ENCODE results near the gene PTPRCAP. TPM values are rescaled to one million over a fixed set of nuclear protein-coding genes. Genes with fewer than 3 reads are reported as not detected.
A peak's percentile ranks its signal among the peaks of the same experiment; 100 is the strongest.
"Not testable (repeated sequence)": the region's sequence is repeated elsewhere in the genome, so short reads cannot be mapped to it uniquely, and the experiment has no call there.

Gene PTPRCAP
- total RNA-seq, 2 experiments from 2014 or later: 93.5 to 97.4 TPM

DNA sequence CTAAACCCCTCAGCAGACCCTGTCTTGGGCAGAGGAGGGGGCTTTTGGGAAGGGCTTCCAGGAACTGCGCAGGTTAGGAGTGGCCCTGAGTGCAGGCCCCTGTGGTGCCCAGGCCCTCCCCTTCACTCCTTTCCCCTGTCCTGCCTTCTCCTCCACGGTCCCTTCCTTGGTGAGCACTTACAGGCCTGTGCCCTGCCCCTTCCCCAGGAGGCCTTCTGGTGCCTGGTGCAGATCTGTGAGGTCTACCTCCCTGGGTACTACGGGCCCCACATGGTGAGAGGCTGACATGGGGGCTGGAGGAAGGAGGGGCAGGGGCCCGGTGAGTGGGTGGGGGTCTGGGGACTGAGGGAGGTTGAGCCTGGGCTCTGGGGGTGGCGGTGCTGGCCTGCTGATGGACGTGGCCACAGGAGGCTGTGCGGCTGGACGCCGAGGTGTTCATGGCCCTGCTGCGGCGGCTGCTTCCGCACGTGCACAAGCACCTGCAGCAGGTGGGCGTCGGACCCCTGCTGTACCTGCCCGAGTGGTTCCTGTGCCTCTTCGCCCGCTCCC, 31.0 kb downstream of the PTPRCAP start:
- intact Hi-C loops (cut with micrococcal nuclease): no loop called here
- CTCF ChIA-PET: interaction anchor here (0.8 to 1.6 kb wide), 6 partner anchors 12 to 59 kb away, joined by 3 to 7 read pairs (median 3); no protein-coding TSS in a partner anchor
- POLR2A ChIA-PET: interaction anchor here (1.1 to 3.5 kb wide), 6 partner anchors 12 to 78 kb away, joined by 3 to 22 read pairs (median 7); partner anchors contain the start of genes PTPRCAP and RPS6KB2

GRCh38 chr11:67405688-67406339, 31.7 kb downstream of the PTPRCAP start:
- H3K36me3 Mint-ChIP-seq: peaks cover 46% of the 10 kb centered on the region
- peak overlapping the region; percentile 93 for H3K27ac Mint-ChIP-seq
- H3K27me3 Mint-ChIP-seq: no peaks in the 10 kb centered on the region
- H3K9me3 Mint-ChIP-seq: no peaks in the 10 kb centered on the region
- intact Hi-C loops (cut with micrococcal nuclease): loop anchor here (2.0 kb wide), 1 partner anchor 31 kb away; the partner anchor contains the start of gene PTPRCAP
- ChIA-PET CTCF (interaction anchor here (0.8 to 5.7 kb wide), 7 partner anchors 11 to 138 kb away, joined by 3 to 46 read pairs (median 3); partner anchors contain the start of gene PTPRCAP), POLR2A (interaction anchor here (0.6 to 6.6 kb wide), 8 partner anchors 10 to 80 kb away, joined by 3 to 68 read pairs (median 8); partner anchors contain the start of genes CARNS1, PTPRCAP, RAD9A and RPS6KB2)
- no peak for DNase-seq
- peak overlapping the region; percentile 87 for H3K4me3 Mint-ChIP-seq
- H3K4me1 Mint-ChIP-seq (ENCODE audit: low read depth): peaks cover 67% of the 10 kb centered on the region

More for the DNA sequence above, 31.0 kb downstream of the PTPRCAP start:
- no peaks in the 10 kb centered on the region for H3K27me3 Mint-ChIP-seq
- H3K4me3 Mint-ChIP-seq: peak overlapping the region; percentile 87
- peaks cover 46% of the 10 kb centered on the region for H3K36me3 Mint-ChIP-seq
- H3K27ac Mint-ChIP-seq: peak overlapping the region; percentile 93
- no peaks in the 10 kb centered on the region for H3K9me3 Mint-ChIP-seq
- no peak for DNase-seq
- peaks cover 74% of the 10 kb centered on the region for H3K4me1 Mint-ChIP-seq (ENCODE audit: low read depth)

DNA sequence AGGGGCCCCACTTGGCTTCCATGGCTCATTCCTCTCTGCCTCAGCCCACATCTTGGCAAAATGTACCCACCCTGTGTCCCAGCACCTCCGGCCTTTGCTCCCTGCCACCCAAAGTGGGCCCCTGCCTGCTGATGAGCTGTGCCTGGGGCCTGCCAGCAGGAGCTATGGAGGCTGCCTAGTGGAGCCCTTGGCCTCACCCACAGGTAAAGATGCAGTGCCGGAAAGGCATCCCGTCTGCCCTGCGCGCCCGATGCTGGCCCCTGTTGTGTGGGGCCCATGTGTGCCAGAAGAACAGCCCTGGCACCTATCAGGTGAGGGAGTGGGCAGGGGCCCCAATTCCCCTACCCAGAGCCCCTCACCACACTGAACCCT, 32.3 kb downstream of the PTPRCAP start:
- DNase-seq: peak; percentile 47
- Mint-ChIP-seq H3K27ac (peak overlapping the region; percentile 93), H3K4me1 (ENCODE audit: low read depth) (peaks cover 66% of the 10 kb centered on the region), H3K27me3 (no peaks in the 10 kb centered on the region), H3K9me3 (no peaks in the 10 kb centered on the region), H3K4me3 (peak overlapping the region; percentile 87), H3K36me3 (peaks cover 47% of the 10 kb centered on the region)
- ChIA-PET CTCF (interaction anchor here (0.8 to 5.7 kb wide), 7 partner anchors 10 to 137 kb away, joined by 3 to 46 read pairs (median 3); partner anchors contain the start of gene PTPRCAP), POLR2A (interaction anchor here (0.6 to 6.6 kb wide), 14 partner anchors 7 to 137 kb away, joined by 3 to 68 read pairs (median 6); partner anchors contain the start of genes AIP, CARNS1, PTPRCAP and RAD9A)
- intact Hi-C loops (cut with micrococcal nuclease): loop anchor here (2.0 kb wide), 1 partner anchor 32 kb away; the partner anchor contains the start of gene PTPRCAP

DNA sequence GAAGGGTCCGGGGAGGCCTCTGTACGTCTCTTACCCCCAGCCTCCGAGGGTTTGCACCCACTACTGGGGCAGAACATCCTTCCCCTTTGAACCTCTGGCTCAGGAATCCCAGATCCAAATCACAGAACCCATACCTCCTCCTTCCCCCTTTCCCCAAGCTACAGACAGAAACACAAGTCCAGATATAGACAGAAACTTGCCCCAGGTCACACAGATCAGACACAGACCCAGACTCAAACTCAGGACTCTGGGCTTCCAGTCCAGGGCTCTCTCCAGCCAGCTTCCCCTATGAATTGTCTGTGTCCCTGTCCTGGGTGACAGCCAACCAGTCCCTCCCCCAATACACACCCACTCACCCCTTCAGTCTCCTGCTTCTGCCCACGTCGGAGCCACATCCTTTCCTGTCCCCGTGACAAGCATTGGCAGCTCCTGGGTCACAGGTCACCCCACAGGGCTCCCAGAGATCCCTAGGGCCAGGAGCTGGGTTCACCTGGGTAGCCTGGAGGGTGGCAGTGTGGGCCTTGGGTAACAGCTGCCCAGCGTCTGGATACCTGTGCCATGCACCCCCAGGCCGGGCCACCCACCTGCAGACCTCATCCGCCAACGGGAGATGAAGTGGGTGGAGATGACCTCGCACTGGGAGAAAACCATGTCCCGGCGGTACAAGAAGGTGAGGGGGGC, 32.8 kb downstream of the PTPRCAP start:
- POLR2A ChIA-PET: interaction anchor here (0.5 to 6.6 kb wide), 17 partner anchors 8 to 850 kb away, joined by 3 to 68 read pairs (median 5); partner anchors contain the start of genes AIP, CARNS1, PITPNM1 and PTPRCAP
- CTCF ChIA-PET: interaction anchor here (0.8 to 5.7 kb wide), 11 partner anchors 10 to 179 kb away, joined by 3 to 46 read pairs (median 4); partner anchors contain the start of genes GSTP1, PITPNM1 and PTPRCAP
- H3K9me3 Mint-ChIP-seq: no peaks in the 10 kb centered on the region
- intact Hi-C loops (cut with micrococcal nuclease): loop anchor here (2.0 to 5.0 kb wide), 2 partner anchors 32 to 127 kb away; partner anchors contain the start of gene PTPRCAP
- peak; percentile 79 for DNase-seq
- no peaks in the 10 kb centered on the region for H3K27me3 Mint-ChIP-seq
- peak overlapping the region; percentile 93 for H3K27ac Mint-ChIP-seq
- peaks cover 65% of the 10 kb centered on the region for H3K4me1 Mint-ChIP-seq (ENCODE audit: low read depth)
- H3K36me3 Mint-ChIP-seq: peaks cover 45% of the 10 kb centered on the region
- H3K4me3 Mint-ChIP-seq: peak overlapping the region; percentile 87

GRCh38 chr11:67403085-67403484, 34.4 kb downstream of the PTPRCAP start:
- peaks cover 64% of the 10 kb centered on the region for H3K4me1 Mint-ChIP-seq (ENCODE audit: low read depth)
- CTCF ChIA-PET: interaction anchor here (0.8 to 5.7 kb wide), 6 partner anchors 12 to 102 kb away, joined by 3 to 46 read pairs (median 14); partner anchors contain the start of genes PITPNM1, POLD4, PTPRCAP and RAD9A
- H3K27ac Mint-ChIP-seq: peak overlapping the region; percentile 93

GRCh38 chr11:67402192-67402839, 35.2 kb downstream of the PTPRCAP start:
- DNase-seq, H3K9me3 Mint-ChIP-seq, H3K27me3 Mint-ChIP-seq: not testable (repeated sequence)
- peaks cover 64% of the 10 kb centered on the region for H3K4me1 Mint-ChIP-seq (ENCODE audit: low read depth)
- peaks cover 52% of the 10 kb centered on the region for H3K36me3 Mint-ChIP-seq
- intact Hi-C loops (cut with micrococcal nuclease): loop anchor here (1.0 to 5.0 kb wide), 6 partner anchors 18 to 125 kb away; partner anchors contain the start of genes RPS6KB2 and TMEM134
- CTCF ChIA-PET: interaction anchor here (0.7 to 5.7 kb wide), 19 partner anchors 11 to 1304 kb away, joined by 3 to 46 read pairs (median 7); partner anchors contain the start of genes GRK2, PITPNM1, POLD4 and PTPRCAP
- peak overlapping the region; percentile 87 for H3K4me3 Mint-ChIP-seq
- POLR2A ChIA-PET: interaction anchor here (0.6 to 6.6 kb wide), 15 partner anchors 10 to 212 kb away, joined by 3 to 68 read pairs (median 7); partner anchors contain the start of genes AIP, PTPRCAP, RAD9A and RPS6KB2
- H3K27ac Mint-ChIP-seq: peak overlapping the region; percentile 93

More at GRCh38 chr11:67403085-67403484, 34.4 kb downstream of the PTPRCAP start:
- Mint-ChIP-seq H3K36me3 (peaks cover 51% of the 10 kb centered on the region), H3K4me3 (peak overlapping the region; percentile 87)
- intact Hi-C loops (cut with micrococcal nuclease): loop anchor here (2.0 to 5.0 kb wide), 3 partner anchors 18 to 126 kb away; partner anchors contain the start of gene RPS6KB2
- DNase-seq, H3K9me3 Mint-ChIP-seq, H3K27me3 Mint-ChIP-seq: not testable (repeated sequence)
- POLR2A ChIA-PET: interaction anchor here (1.0 to 6.6 kb wide), 8 partner anchors 9 to 84 kb away, joined by 3 to 68 read pairs (median 14); partner anchors contain the start of genes PTPRCAP, RAD9A, RPS6KB2 and TMEM134

- Mint-ChIP-seq H3K4me1 (ENCODE audit: low read depth) (peaks cover 64% of the 10 kb centered on the region), H3K4me3 (peak within 1 kb of the TSS; percentile 87), H3K9me3 (no peaks in the 10 kb centered on the region), H3K27ac (peak within 1 kb of the TSS; percentile 93), H3K27me3 (no peaks in the 10 kb centered on the region), H3K36me3 (peaks cover 49% of the 10 kb centered on the region)
- DNase-seq: peak; percentile 95
- POLR2A ChIA-PET: interaction anchor here (0.6 to 6.6 kb wide), 14 partner anchors 10 to 213 kb away, joined by 3 to 68 read pairs (median 8); partner anchors contain the start of genes AIP, PTPRCAP, RAD9A and RPS6KB2
- intact Hi-C loops (cut with micrococcal nuclease): loop anchor here (1.0 to 5.0 kb wide), 6 partner anchors 19 to 124 kb away; partner anchors contain the start of genes RPS6KB2 and TMEM134
- CTCF ChIA-PET: interaction anchor here (0.7 to 5.7 kb wide), 24 partner anchors 10 to 1303 kb away, joined by 3 to 46 read pairs (median 4); partner anchors contain the start of genes CDK2AP2, GRK2, PITPNM1 and POLD4
These were observed 35.8 kb downstream of the PTPRCAP start, which contains the start of gene PPP1CA for GRCh38 chr11:67401495-67402191. TSS of gene PPP1CA (minus strand) at chr11:67401858. CDS start at chr11:67401782, 76 bp downstream.

GRCh38 chr11:67400942-67401494, 36.5 kb downstream of the PTPRCAP start:
- Mint-ChIP-seq H3K27ac (peak overlapping the region; percentile 83), H3K36me3 (peaks cover 46% of the 10 kb centered on the region), H3K4me3 (peak overlapping the region; percentile 86), H3K27me3 (no peaks in the 10 kb centered on the region), H3K9me3 (no peaks in the 10 kb centered on the region), H3K4me1 (ENCODE audit: low read depth) (peaks cover 63% of the 10 kb centered on the region)
- intact Hi-C loops (cut with micrococcal nuclease): loop anchor here (5.0 kb wide), 1 partner anchor 124 kb away; no protein-coding TSS in a partner anchor
- ChIA-PET CTCF (interaction anchor here (0.8 to 5.7 kb wide), 18 partner anchors 10 to 138 kb away, joined by 3 to 46 read pairs (median 8); partner anchors contain the start of genes CDK2AP2, PITPNM1, POLD4 and PTPRCAP), POLR2A (interaction anchor here (0.7 to 6.6 kb wide), 15 partner anchors 9 to 161 kb away, joined by 3 to 68 read pairs (median 7); partner anchors contain the start of genes AIP, PTPRCAP, RAD9A and RPS6KB2)
- no peak for DNase-seq

- intact Hi-C loops (cut with micrococcal nuclease): loop anchor here (5.0 kb wide), 1 partner anchor 123 kb away; no protein-coding TSS in a partner anchor
- Mint-ChIP-seq H3K4me1 (ENCODE audit: low read depth) (peaks cover 58% of the 10 kb centered on the region), H3K4me3 (peak overlapping the region; percentile 86), H3K36me3 (peaks cover 43% of the 10 kb centered on the region), H3K27ac (peak overlapping the region; percentile 83), H3K27me3 (no peaks in the 10 kb centered on the region), H3K9me3 (no peaks in the 10 kb centered on the region)
- ChIA-PET CTCF (interaction anchor here (1.1 to 5.7 kb wide), 11 partner anchors 9 to 105 kb away, joined by 3 to 46 read pairs (median 9); partner anchors contain the start of genes PITPNM1, POLD4, PTPRCAP and RAD9A), POLR2A (interaction anchor here (0.7 to 6.6 kb wide), 10 partner anchors 9 to 160 kb away, joined by 3 to 68 read pairs (median 8); partner anchors contain the start of genes AIP, PTPRCAP, RAD9A and TMEM134)
- peak; percentile 54 for DNase-seq
These were observed 37.1 kb downstream of the PTPRCAP start for GRCh38 chr11:67400251-67400941.

Measured in activated CD4-positive, alpha-beta memory T cell treated with anti-CD3 and anti-CD28 coated beads for 36 hours (primary cell).